ENCODE measurements around the gene HSPB2.
"Not testable (repeated sequence)": the region's sequence is repeated elsewhere in the genome, so short reads cannot be mapped to it uniquely, and the experiment has no call there.

HSPB2 gene, protein sequence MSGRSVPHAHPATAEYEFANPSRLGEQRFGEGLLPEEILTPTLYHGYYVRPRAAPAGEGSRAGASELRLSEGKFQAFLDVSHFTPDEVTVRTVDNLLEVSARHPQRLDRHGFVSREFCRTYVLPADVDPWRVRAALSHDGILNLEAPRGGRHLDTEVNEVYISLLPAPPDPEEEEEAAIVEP

DNA sequence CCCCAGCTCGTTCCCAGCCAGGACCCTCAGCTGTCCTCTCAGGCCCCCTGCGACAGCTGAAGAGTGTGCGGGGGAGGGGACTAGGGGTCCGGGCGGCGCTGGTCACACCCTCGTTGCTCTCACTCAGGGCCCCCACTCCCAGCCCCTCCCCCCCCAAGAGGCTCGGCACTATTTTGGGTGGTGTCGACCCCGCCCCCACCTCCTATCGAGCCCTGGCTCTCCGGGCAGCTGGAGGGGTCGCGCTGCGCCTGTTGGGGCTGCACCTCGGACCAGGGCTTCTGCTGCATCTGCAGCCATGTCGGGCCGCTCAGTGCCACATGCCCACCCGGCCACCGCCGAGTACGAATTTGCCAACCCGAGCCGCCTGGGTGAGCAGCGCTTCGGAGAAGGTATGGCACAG is at the start of gene HSPB2:
HSPB2 (plus strand) TSS at position 200 of the 400 bp plus-strand sequence; CDS start at position 296, 96 bp downstream.
- peaks cover 65% of the 10 kb centered on the region for H3K4me1 ChIP-seq (ENCODE audit: control insufficient read depth, insufficient read depth, low read length)
- H3K36me3 ChIP-seq (ENCODE audit: control insufficient read depth, insufficient read depth, low read length, severe bottlenecking), result peaks cover 21% of the 10 kb centered on the region
- H3K4me3 ChIP-seq (ENCODE audit: low read length), result peak within 1 kb of the TSS; percentile 84
- H3K9ac ChIP-seq (ENCODE audit: low read length), result peak within 1 kb of the TSS; percentile 99
- DNase-seq (ENCODE audit: low read depth), result no peak
- no peaks in the 10 kb centered on the region for H3K27me3 ChIP-seq (replicated peaks; ENCODE audit: control insufficient read depth, insufficient read depth, low read length)
- H3K9me3 ChIP-seq (ENCODE audit: control insufficient read depth, low read length), result no peaks in the 10 kb centered on the region

DNA sequence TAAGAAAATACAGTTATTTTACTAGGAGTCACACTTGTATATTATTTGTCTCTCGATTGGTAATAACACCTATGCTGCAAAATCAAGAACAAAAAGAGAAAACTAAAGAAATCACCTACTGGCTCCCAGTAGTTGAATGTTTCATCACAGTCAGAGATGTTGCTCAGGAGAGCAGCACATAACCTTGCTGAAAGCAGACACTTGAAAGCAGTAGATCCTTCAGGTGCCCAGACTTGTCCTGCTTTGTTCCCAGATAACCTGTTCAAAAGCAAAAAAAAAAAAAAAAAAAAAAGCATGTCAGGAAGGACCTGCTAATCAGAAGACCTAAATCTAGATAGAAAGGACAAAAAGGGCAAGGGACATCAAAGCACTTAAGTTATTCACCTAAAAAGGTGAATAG is 42.4 kb upstream of the HSPB2 start:
- Histone ChIP-seq H3K4me1 (ENCODE audit: control insufficient read depth, insufficient read depth, low read length) (peaks cover 8% of the 10 kb centered on the region), H3K9me3 (ENCODE audit: control insufficient read depth, low read length) (no peaks in the 10 kb centered on the region), H3K36me3 (ENCODE audit: control insufficient read depth, insufficient read depth, low read length, severe bottlenecking) (peaks cover 37% of the 10 kb centered on the region), H3K9ac (ENCODE audit: low read length) (peak overlapping the region; percentile 96), H3K4me3 (ENCODE audit: low read length) (peak overlapping the region; percentile 87), H3K27me3 (replicated peaks; ENCODE audit: control insufficient read depth, insufficient read depth, low read length) (no peaks in the 10 kb centered on the region)
- no peak for DNase-seq (ENCODE audit: low read depth)

DNA sequence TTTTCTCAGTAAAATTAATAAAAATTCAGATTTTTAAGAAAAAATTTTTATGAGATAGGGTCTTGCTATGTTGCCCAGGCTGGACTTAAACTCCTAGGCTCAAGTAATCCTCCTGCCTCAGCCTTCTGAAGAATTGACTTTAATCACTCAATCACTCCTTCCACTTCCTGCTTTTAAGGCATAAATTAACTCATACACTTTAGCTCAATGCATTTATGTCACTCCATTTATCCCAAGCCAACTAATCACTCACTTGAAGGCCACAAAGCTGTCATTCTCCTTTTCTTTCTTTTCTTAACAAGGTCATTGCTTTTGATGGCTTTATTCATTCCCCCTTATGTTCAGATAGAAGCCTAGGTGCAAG is 42.0 kb upstream of the HSPB2 start:
- DNase-seq (ENCODE audit: low read depth), result no peak
- Histone ChIP-seq H3K4me3 (ENCODE audit: low read length) (peak overlapping the region; percentile 87), H3K27me3 (replicated peaks; ENCODE audit: control insufficient read depth, insufficient read depth, low read length) (no peaks in the 10 kb centered on the region), H3K9me3 (ENCODE audit: control insufficient read depth, low read length) (no peaks in the 10 kb centered on the region), H3K4me1 (ENCODE audit: control insufficient read depth, insufficient read depth, low read length) (peaks cover 8% of the 10 kb centered on the region), H3K36me3 (ENCODE audit: control insufficient read depth, insufficient read depth, low read length, severe bottlenecking) (peaks cover 36% of the 10 kb centered on the region), H3K9ac (ENCODE audit: low read length) (peak overlapping the region; percentile 96)

DNA sequence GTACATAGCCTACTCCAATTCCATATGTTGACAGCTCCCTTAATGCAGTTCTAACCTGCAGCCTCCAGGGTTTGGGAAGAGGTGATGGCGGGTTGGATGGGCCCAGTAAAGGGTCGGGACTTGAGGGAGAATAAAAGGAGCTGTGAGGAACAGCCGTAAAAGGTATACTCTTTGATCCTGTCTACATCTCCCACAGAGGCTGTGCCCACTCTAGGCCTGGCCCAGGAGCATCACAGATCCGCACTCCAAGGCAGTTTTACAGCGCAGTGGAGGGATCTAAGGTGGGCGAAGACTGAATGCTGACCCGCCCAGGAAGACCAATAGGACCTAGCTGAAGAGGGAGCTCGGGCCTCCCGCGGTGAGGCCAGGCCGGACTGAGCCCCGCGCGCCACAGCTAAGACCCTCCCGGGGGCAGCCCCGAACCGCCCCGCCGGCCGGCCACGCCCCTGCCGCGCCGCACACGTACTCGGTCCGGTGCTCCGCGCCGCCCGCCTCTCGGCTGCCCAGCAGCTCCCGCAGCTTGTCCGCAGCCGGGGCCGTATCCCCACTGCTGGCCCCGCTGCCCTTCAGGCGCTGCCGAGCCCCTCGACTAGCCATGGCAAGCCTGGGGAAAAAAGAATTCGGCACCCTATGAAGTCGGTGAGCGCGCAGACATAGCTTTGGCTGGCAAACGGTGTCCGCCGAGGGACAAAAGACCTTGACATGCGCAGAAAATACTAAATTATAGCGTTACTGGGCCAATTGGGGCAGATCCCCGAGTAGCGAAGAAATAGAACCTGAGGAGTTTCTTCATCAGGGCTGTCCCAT is 41.4 kb upstream of the HSPB2 start, which contains the start of gene ALG9:
ALG9 (minus strand) TSS at position 696 of the 807 bp plus-strand sequence; CDS start at position 597, 99 bp downstream.
- no peaks in the 10 kb centered on the region for H3K9me3 ChIP-seq (ENCODE audit: control insufficient read depth, low read length)
- peaks cover 8% of the 10 kb centered on the region for H3K4me1 ChIP-seq (ENCODE audit: control insufficient read depth, insufficient read depth, low read length)
- peak within 1 kb of the TSS; percentile 87 for H3K4me3 ChIP-seq (ENCODE audit: low read length)
- peak; percentile 83 for DNase-seq (ENCODE audit: low read depth)
- peaks cover 36% of the 10 kb centered on the region for H3K36me3 ChIP-seq (ENCODE audit: control insufficient read depth, insufficient read depth, low read length, severe bottlenecking)
- H3K9ac ChIP-seq (ENCODE audit: low read length), result peak within 1 kb of the TSS; percentile 96
- H3K27me3 ChIP-seq (replicated peaks; ENCODE audit: control insufficient read depth, insufficient read depth, low read length), result no peaks in the 10 kb centered on the region

DNA sequence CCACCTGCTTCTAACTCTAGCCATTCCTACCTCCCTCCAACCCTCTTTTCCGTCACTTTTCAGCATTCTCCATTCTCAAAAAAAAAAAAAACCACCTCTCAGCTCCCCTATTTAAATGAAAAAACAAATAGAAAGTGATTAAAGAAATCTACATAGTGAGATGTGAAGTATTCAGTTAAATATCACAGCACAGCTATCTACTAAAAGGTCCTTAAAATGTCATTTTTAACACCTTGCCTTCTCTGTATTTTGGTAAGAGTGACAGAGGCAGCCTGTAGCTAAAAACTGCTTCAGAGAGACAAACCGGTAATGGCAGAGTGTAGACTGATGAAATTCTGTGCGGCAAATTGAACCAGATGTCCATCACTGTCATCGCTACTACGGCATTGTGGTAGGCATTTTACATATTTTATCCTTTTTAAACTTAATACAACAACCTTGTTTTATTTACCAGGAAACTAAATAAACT is 40.8 kb upstream of the HSPB2 start:
- Histone ChIP-seq H3K36me3 (ENCODE audit: control insufficient read depth, insufficient read depth, low read length, severe bottlenecking) (peaks cover 31% of the 10 kb centered on the region), H3K4me3 (ENCODE audit: low read length) (peak overlapping the region; percentile 87), H3K9me3 (ENCODE audit: control insufficient read depth, low read length) (no peaks in the 10 kb centered on the region), H3K4me1 (ENCODE audit: control insufficient read depth, insufficient read depth, low read length) (peaks cover 8% of the 10 kb centered on the region), H3K9ac (ENCODE audit: low read length) (peak overlapping the region; percentile 96), H3K27me3 (replicated peaks; ENCODE audit: control insufficient read depth, insufficient read depth, low read length) (no peaks in the 10 kb centered on the region)
- peak; percentile 27 for DNase-seq (ENCODE audit: low read depth)

DNA sequence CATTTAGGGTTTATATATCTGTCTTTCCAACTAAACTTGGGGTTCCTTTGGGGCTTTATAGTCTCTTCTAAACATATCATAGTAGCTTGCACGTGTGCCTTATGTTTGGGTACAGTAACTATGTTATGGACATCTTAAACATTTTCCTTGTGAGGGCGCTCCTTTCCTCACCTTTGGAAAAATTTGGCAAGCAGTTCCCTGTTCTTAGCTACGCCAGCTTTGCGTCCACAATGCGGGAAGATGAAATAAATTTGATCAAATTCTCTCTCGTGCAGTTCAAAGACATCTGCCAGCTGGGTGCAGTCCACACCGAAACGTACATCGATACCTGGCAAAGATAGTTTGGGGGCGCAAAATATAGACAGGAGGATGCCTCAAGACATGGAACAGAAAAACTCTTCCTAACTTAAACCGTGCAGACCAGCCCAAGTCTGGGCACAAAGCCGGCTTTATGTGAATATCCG is 34.1 kb upstream of the HSPB2 start:
- Histone ChIP-seq H3K9me3 (ENCODE audit: control insufficient read depth, low read length) (no peaks in the 10 kb centered on the region), H3K4me3 (ENCODE audit: low read length) (peak overlapping the region; percentile 83), H3K4me1 (ENCODE audit: control insufficient read depth, insufficient read depth, low read length) (peaks cover 11% of the 10 kb centered on the region), H3K36me3 (ENCODE audit: control insufficient read depth, insufficient read depth, low read length, severe bottlenecking) (peaks cover 9% of the 10 kb centered on the region), H3K27me3 (replicated peaks; ENCODE audit: control insufficient read depth, insufficient read depth, low read length) (no peaks in the 10 kb centered on the region), H3K9ac (ENCODE audit: low read length) (peak overlapping the region; percentile 82)
- peak; percentile 30 for DNase-seq (ENCODE audit: low read depth)

DNA sequence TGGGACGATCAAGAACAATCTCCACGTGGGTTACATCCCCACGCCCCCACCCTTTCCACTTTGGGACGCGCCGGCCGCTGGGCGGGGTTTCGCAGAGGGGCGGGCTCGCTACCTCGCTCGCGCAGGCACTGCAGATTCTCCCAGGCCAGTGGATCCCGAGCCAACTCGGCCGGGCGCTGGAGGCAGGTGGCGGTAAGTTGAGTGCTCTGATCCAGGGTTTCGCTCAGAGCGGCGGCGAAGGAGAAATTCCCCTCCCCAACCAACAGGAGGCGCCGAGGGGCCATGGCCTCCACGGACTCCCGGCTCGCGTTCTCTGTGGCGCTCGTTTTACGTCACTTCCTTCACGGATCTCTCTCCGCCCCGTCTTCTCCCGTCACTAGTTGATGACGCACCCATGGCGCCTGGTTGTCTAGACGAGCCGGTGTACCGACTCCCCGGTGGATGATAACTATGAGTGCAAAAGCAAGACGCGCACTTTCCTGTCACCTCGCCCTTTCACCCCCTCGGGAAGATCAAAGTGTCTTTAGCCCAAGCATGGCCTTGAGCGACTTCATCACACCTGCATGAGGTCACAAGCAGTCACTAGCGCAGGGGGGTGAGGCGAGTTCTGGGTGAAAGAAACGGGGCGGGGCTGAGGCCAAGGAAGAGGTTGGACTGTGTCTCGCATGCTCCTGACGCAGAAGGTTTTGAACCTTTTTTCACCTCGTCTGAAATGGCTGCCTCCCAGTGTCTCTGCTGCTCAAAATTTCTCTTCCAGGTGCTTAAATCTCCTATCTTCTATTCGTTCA is 33.5 kb upstream of the HSPB2 start, which contains the start of the genes CFAP68 and FDXACB1:
CFAP68 (plus strand) TSS at position 693 of the 788 bp plus-strand sequence; CDS start at position 713, 20 bp downstream.
FDXACB1 (minus strand) TSS at position 317 of the 788 bp plus-strand sequence; CDS start at position 284, 33 bp downstream.
- Histone ChIP-seq H3K9ac (ENCODE audit: low read length) (peak within 1 kb of the TSS; percentile 82), H3K4me3 (ENCODE audit: low read length) (peak within 1 kb of the TSS; percentile 83), H3K27me3 (replicated peaks; ENCODE audit: control insufficient read depth, insufficient read depth, low read length) (no peaks in the 10 kb centered on the region), H3K4me1 (ENCODE audit: control insufficient read depth, insufficient read depth, low read length) (peaks cover 11% of the 10 kb centered on the region), H3K36me3 (ENCODE audit: control insufficient read depth, insufficient read depth, low read length, severe bottlenecking) (peaks cover 9% of the 10 kb centered on the region), H3K9me3 (ENCODE audit: control insufficient read depth, low read length) (no peaks in the 10 kb centered on the region)
- peak; percentile 99 for DNase-seq (ENCODE audit: low read depth)

DNA sequence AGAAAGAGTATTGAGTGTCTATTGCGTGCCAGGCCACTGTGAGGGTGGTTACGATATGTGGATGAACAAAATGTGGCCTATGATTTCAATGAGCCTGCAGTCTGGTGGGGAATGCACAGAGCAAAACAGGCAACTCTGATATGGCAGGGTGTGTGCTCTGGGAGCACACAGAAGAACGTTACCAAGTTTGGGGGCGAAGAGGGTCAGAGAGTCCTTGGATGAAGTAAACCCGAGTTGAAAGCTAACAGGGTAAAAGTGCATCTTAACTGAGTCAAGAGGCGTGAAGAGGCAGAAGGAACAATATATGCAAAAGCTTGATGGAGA is 32.9 kb upstream of the HSPB2 start:
- Histone ChIP-seq H3K27me3 (replicated peaks; ENCODE audit: control insufficient read depth, insufficient read depth, low read length) (no peaks in the 10 kb centered on the region), H3K9ac (ENCODE audit: low read length) (peak overlapping the region; percentile 82), H3K9me3 (ENCODE audit: control insufficient read depth, low read length) (no peaks in the 10 kb centered on the region), H3K4me3 (ENCODE audit: low read length) (peak overlapping the region; percentile 83), H3K4me1 (ENCODE audit: control insufficient read depth, insufficient read depth, low read length) (peaks cover 11% of the 10 kb centered on the region), H3K36me3 (ENCODE audit: control insufficient read depth, insufficient read depth, low read length, severe bottlenecking) (peaks cover 9% of the 10 kb centered on the region)
- DNase-seq (ENCODE audit: low read depth), result no peak

DNA sequence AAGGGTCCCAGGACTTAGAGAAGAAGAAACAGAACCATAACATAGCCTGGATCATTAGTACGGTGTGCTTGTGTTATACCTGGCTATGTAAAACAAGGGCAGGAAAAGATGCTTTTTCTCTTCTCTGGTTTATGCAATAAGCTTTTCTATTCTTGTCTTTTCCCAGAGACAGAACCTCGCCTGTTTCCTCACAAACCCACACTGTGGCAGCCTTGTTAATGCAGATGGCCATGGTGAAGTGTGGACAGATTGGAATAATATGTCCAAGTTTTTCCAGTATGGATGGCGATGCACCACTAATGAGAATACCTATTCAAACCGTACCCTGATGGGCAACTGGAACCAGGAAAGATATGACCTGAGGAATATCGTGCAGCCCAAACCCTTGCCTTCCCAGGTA is 30.3 kb upstream of the HSPB2 start:
- Histone ChIP-seq H3K9me3 (ENCODE audit: control insufficient read depth, low read length) (no peaks in the 10 kb centered on the region), H3K36me3 (ENCODE audit: control insufficient read depth, insufficient read depth, low read length, severe bottlenecking) (no peaks in the 10 kb centered on the region), H3K4me3 (ENCODE audit: low read length) (no peak overlapping the region), H3K27me3 (replicated peaks; ENCODE audit: control insufficient read depth, insufficient read depth, low read length) (no peaks in the 10 kb centered on the region), H3K4me1 (ENCODE audit: control insufficient read depth, insufficient read depth, low read length) (peaks cover 11% of the 10 kb centered on the region), H3K9ac (ENCODE audit: low read length) (no peak overlapping the region)
- DNase-seq (ENCODE audit: low read depth), result no peak

DNA sequence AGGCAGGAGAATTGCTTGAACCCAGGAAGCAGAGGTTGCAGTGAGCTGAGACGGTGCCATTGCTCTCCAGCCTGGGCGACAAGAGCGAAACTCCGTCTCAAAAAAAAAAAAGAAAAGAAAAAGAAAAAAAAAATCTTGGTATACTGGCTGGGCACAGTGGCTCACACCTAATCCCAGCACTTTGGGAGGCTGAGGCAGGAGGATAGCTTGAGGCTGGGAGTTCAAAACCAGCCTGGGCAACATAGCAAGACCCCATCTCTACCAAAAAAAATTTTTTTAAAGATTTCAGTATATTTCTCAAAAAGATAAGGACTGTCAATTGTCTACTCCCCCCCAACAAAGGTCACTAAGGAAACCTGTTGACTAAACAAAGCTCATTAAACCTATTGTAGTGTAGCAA is 27.5 kb upstream of the HSPB2 start:
- not testable (repeated sequence) for DNase-seq (ENCODE audit: low read depth); H3K27me3 ChIP-seq (replicated peaks; ENCODE audit: control insufficient read depth, insufficient read depth, low read length); H3K9ac ChIP-seq (ENCODE audit: low read length); H3K9me3 ChIP-seq (ENCODE audit: control insufficient read depth, low read length); H3K4me1 ChIP-seq (ENCODE audit: control insufficient read depth, insufficient read depth, low read length); H3K36me3 ChIP-seq (ENCODE audit: control insufficient read depth, insufficient read depth, low read length, severe bottlenecking); H3K4me3 ChIP-seq (ENCODE audit: low read length)

DNA sequence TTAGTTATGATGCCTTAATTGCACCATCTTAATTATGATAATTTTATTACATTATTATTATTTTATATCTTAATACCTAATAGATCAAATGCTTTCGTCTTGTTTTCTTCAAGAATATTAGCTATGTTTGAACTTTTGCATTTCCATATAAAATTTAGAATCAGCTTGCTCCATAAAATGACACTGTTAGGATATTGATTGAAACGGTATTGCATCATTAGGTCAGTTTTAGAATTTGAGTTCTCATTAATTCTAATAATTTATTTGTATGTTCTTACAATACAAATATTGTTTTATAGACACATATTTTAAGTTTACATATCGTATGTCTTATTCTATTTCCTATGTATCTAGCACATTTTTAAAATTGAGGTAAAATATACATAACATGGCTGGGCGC is 26.5 kb upstream of the HSPB2 start:
- H3K27me3 ChIP-seq (replicated peaks; ENCODE audit: control insufficient read depth, insufficient read depth, low read length), result no peaks in the 10 kb centered on the region
- DNase-seq (ENCODE audit: low read depth), result no peak
- H3K36me3 ChIP-seq (ENCODE audit: control insufficient read depth, insufficient read depth, low read length, severe bottlenecking), result no peaks in the 10 kb centered on the region
- H3K9ac ChIP-seq (ENCODE audit: low read length), result no peak overlapping the region
- H3K4me3 ChIP-seq (ENCODE audit: low read length), result no peak overlapping the region
- H3K9me3 ChIP-seq (ENCODE audit: control insufficient read depth, low read length), result no peaks in the 10 kb centered on the region
- no peaks in the 10 kb centered on the region for H3K4me1 ChIP-seq (ENCODE audit: control insufficient read depth, insufficient read depth, low read length)
